ENCODE results near the gene CEP63. TPM values are rescaled to one million over a fixed set of nuclear protein-coding genes. Genes with fewer than 3 reads are reported as not detected.
"Not testable (repeated sequence)": the region's sequence is repeated elsewhere in the genome, so short reads cannot be mapped to it uniquely, and the experiment has no call there.

CEP63 gene
- polyA plus RNA-seq, 6 donors from 2014 or later, result 5.4 to 25.5 (median 17.7) TPM

DNA sequence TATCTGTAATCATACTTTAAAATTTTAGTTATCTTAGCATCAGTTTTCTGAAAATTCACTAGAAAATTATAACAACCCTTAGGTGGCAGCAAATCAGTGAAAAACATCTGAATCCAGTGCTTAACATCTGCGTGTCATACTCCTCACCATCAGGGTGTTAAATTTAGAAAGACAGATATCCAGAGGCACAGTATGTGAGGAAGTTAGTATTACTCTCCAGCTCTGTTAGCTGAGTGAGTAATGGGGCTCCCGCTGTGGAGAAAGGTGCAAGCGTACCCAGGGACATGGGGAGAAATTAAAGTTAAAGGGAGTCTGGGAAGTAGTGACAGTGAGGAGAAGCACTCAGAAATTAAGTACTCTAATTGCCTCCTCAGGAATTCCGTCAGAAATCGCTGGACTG is 50.9 kb downstream of the CEP63 start:
- peaks cover 15 to 21% of the 10 kb centered on the region in 2 donors for H3K36me3 Mint-ChIP-seq
- no peaks in the 10 kb centered on the region for H3K27me3 Mint-ChIP-seq
- DNase-seq, result no peak
- H3K4me1 Mint-ChIP-seq, result peaks cover 0 to 2% (median 0%) of the 10 kb centered on the region in 3 donors
- H3K27ac Mint-ChIP-seq, result no peak overlapping the region
- H3K4me3 Mint-ChIP-seq, result no peak overlapping the region
- H3K9me3 Mint-ChIP-seq, result no peaks in the 10 kb centered on the region
- ATAC-seq (ENCODE audit: low read depth in 2 of 2), result no peak

GRCh38 chr3:134542287-134542958 is 56.6 kb downstream of the CEP63 start:
- ATAC-seq (ENCODE audit: low read depth in 2 of 2) (no peak), DNase-seq (no peak)
- H3K9me3 Mint-ChIP-seq, result no peaks in the 10 kb centered on the region
- no peaks in the 10 kb centered on the region for H3K27me3 Mint-ChIP-seq
- H3K27ac Mint-ChIP-seq, result peak overlapping the region in 1 of 6 donors; percentile 72
- peaks cover 12 to 33% of the 10 kb centered on the region in 2 donors for H3K36me3 Mint-ChIP-seq
- peaks cover 0 to under 1% (median 0%) of the 10 kb centered on the region in 3 donors for H3K4me1 Mint-ChIP-seq
- no peak overlapping the region for H3K4me3 Mint-ChIP-seq

- peaks cover 13 to 30% of the 10 kb centered on the region in 2 donors for H3K36me3 Mint-ChIP-seq
Observed at GRCh38 chr3:134543113-134543512, 57.3 kb downstream of the CEP63 start.

DNA sequence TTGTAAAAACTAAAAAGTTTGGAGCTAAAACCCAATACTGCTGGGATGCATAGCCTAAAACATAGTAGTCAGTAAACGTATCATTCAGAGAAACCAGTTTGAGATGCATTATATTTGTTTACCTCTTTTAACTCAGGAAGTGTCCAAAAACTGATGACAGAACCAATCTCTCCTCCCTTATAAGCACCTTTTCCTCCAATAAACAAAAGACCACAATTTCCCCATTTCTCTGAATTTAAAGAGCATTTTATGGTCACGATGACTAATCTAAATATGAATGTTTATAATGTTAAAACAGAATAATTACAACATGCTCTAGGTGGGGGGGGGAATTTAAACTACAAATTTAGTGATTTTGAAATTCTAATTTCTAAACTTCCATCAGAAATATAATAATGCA is 58.5 kb downstream of the CEP63 start:
- Mint-ChIP-seq H3K27ac (no peak overlapping the region), H3K9me3 (no peaks in the 10 kb centered on the region), H3K4me3 (no peak overlapping the region), H3K36me3 (peaks cover 24 to 30% of the 10 kb centered on the region in 2 donors), H3K27me3 (no peaks in the 10 kb centered on the region), H3K4me1 (no peaks in the 10 kb centered on the region)
- ATAC-seq (ENCODE audit: low read depth in 2 of 2), result no peak
- no peak for DNase-seq

More at GRCh38 chr3:134543113-134543512, 57.3 kb downstream of the CEP63 start:
- no peak overlapping the region for H3K4me3 Mint-ChIP-seq
- H3K4me1 Mint-ChIP-seq, result no peaks in the 10 kb centered on the region
- H3K9me3 Mint-ChIP-seq, result no peaks in the 10 kb centered on the region
- DNase-seq (no peak), ATAC-seq (ENCODE audit: low read depth in 2 of 2) (no peak)
- H3K27ac Mint-ChIP-seq, result no peak overlapping the region
- no peaks in the 10 kb centered on the region for H3K27me3 Mint-ChIP-seq

GRCh38 chr3:134544783-134545182 is 58.9 kb downstream of the CEP63 start:
- not testable (repeated sequence) for H3K4me3 Mint-ChIP-seq; ATAC-seq (ENCODE audit: low read depth in 2 of 2); H3K9me3 Mint-ChIP-seq; H3K27me3 Mint-ChIP-seq; H3K4me1 Mint-ChIP-seq; DNase-seq
- H3K36me3 Mint-ChIP-seq, result peaks cover 28 to 34% of the 10 kb centered on the region in 2 donors
- peak overlapping the region in 1 of 6 donors; percentile 39 for H3K27ac Mint-ChIP-seq

DNA sequence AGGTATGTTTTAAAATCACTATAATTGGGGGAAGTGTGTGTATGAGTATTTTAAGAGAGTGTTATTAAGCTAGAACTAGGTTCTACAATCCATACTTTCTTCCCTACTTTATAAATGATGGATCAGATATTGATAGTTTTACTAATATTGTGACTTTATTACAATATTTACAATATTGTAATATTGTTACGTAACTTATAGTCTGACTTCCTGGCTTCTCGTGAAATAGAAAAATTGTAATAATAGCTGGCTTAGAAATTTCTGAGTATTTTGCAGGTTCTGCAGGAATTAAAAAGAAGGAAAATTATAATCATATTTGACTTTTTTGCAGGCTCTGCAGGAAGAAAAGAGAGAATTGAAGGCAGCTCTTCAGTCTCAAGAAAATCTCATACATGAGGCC is 60.0 kb downstream of the CEP63 start:
- Mint-ChIP-seq H3K27me3 (no peaks in the 10 kb centered on the region), H3K9me3 (peaks cover 0 to 2% (median 0%) of the 10 kb centered on the region in 7 donors), H3K36me3 (peaks cover 39 to 45% of the 10 kb centered on the region in 2 donors), H3K4me1 (no peaks in the 10 kb centered on the region), H3K27ac (no peak overlapping the region), H3K4me3 (no peak overlapping the region)
- ATAC-seq (ENCODE audit: low read depth in 2 of 2) (no peak), DNase-seq (no peak)

DNA sequence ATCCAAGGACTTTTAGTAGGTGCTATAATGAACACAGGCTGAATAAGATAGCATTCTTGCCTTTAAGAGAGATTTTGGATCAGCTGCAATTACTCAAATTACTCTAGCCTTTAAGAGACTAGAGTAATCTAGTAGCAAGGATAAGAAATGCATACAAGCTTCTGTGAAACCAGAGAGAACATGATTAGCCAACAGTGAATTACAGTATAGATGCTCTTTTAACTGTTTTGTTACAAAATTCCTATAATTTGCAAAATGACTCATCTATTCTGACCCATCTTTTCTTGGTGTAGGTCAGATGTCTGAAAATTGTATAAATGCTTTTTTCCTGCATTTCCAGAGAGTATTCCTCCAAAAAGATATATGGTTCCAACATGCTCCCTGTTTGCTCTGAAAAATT is 66.9 kb downstream of the CEP63 start:
- ATAC-seq (ENCODE audit: low read depth in 2 of 2) (no peak), DNase-seq (no peak)
- H3K27ac Mint-ChIP-seq, result no peak overlapping the region
- H3K4me3 Mint-ChIP-seq, result no peak overlapping the region
- peaks cover 36 to 45% of the 10 kb centered on the region in 2 donors for H3K36me3 Mint-ChIP-seq
- H3K4me1 Mint-ChIP-seq, result peaks cover 0 to 3% (median 0%) of the 10 kb centered on the region in 3 donors
- peaks cover 0 to 7% (median 0%) of the 10 kb centered on the region in 7 donors for H3K9me3 Mint-ChIP-seq
- no peaks in the 10 kb centered on the region for H3K27me3 Mint-ChIP-seq

DNA sequence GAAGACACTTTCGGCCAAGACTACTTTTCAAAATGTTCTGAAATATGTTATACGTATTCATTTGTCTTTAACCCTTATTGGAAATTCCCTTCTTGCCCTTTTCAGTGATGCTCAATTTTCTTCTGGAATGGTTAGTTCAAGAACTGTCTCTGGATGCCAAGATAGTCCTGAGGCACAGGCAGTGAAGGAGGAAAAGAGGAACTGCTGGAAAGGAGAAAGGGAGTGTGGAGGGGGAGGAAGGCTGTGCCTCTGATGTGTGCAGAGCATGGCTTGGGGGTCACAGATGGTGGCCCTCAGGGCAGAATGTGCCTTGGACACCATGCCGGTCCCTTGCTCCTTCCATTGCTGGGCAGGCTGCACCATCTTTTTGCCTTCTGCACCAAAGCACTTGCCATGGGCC is 73.7 kb downstream of the CEP63 start:
- no peak for ATAC-seq (ENCODE audit: low read depth in 2 of 2)
- Mint-ChIP-seq H3K27me3 (no peaks in the 10 kb centered on the region), H3K27ac (no peak overlapping the region), H3K9me3 (no peaks in the 10 kb centered on the region), H3K4me3 (no peak overlapping the region), H3K4me1 (peaks cover 0 to 5% (median 0%) of the 10 kb centered on the region in 3 donors), H3K36me3 (peaks cover 28 to 40% of the 10 kb centered on the region in 2 donors)
- no peak for DNase-seq

- H3K9me3 Mint-ChIP-seq, result no peaks in the 10 kb centered on the region
- no peak for ATAC-seq (ENCODE audit: low read depth in 2 of 2)
- no peak overlapping the region for H3K27ac Mint-ChIP-seq
- no peaks in the 10 kb centered on the region for H3K27me3 Mint-ChIP-seq
- peaks cover 0 to 5% (median 0%) of the 10 kb centered on the region in 3 donors for H3K4me1 Mint-ChIP-seq
- H3K36me3 Mint-ChIP-seq, result peaks cover 28 to 46% of the 10 kb centered on the region in 2 donors
- no peak for DNase-seq
- no peak overlapping the region for H3K4me3 Mint-ChIP-seq
Observed at GRCh38 chr3:134562055-134562454, 76.2 kb downstream of the CEP63 start.

DNA sequence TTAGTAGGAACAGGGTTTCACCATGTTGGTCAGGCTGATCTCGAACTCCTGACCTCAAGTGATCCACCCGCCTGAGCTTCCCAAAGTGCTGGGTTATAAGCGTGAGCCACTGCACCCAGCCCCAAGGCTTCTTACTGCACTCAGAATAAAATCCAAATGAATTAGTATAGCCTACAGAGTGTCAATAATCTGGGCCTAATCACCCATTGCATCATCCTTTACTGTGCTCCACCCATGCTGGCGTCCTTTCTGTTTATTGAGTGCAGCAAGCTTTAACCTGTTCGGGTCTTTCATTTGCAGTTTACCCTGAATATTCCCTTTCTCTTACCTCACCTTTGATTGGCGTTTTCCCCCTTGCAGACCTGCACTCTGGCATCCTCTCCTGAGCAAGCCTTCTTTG is 77.7 kb downstream of the CEP63 start:
- ATAC-seq (ENCODE audit: low read depth in 2 of 2), result no peak
- Mint-ChIP-seq H3K4me3 (no peak overlapping the region), H3K9me3 (peaks cover under 1 to 8% (median 2%) of the 10 kb centered on the region in 7 donors), H3K36me3 (peaks cover 30 to 41% of the 10 kb centered on the region in 2 donors), H3K27ac (no peak overlapping the region), H3K4me1 (no peaks in the 10 kb centered on the region), H3K27me3 (no peaks in the 10 kb centered on the region)
- no peak for DNase-seq

DNA sequence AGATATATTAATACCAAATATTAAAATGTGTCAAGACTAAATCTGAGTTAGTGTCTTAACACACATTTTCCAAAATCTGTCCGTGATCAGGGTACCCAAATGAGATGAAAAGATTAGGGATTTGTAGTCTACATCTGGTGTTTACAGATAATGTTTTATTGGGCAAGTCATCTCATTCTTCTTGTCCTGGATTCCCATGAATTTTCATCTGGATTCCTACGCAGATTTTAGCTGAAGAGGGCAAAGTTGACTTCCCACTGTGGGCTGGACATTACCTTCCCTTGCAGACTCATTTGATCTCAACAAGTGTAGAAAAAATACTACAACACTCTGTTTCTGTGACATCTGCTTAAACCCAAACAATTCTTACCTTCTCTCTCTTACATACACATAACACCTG is 79.1 kb downstream of the CEP63 start:
- Mint-ChIP-seq H3K4me1 (no peaks in the 10 kb centered on the region), H3K9me3 (peaks cover 6 to 22% (median 11%) of the 10 kb centered on the region in 7 donors), H3K27ac (no peak overlapping the region), H3K36me3 (peaks cover 39 to 42% of the 10 kb centered on the region in 2 donors), H3K27me3 (no peaks in the 10 kb centered on the region), H3K4me3 (no peak overlapping the region)
- DNase-seq (no peak), ATAC-seq (ENCODE audit: low read depth in 2 of 2) (no peak)

- DNase-seq, result no peak
- no peaks in the 10 kb centered on the region for H3K4me1 Mint-ChIP-seq
- no peak overlapping the region for H3K4me3 Mint-ChIP-seq
- H3K9me3 Mint-ChIP-seq, result peaks cover 14 to 48% (median 30%) of the 10 kb centered on the region in 7 donors
- ATAC-seq (ENCODE audit: low read depth in 2 of 2), result no peak
- no peak overlapping the region for H3K27ac Mint-ChIP-seq
- peaks cover 39 to 40% of the 10 kb centered on the region in 2 donors for H3K36me3 Mint-ChIP-seq
- H3K27me3 Mint-ChIP-seq, result no peaks in the 10 kb centered on the region
Observed at GRCh38 chr3:134567605-134568004, 81.7 kb downstream of the CEP63 start.

GRCh38 chr3:134568790-134569189 is 82.9 kb downstream of the CEP63 start:
- Mint-ChIP-seq H3K9me3 (peaks cover 15 to 60% (median 38%) of the 10 kb centered on the region in 7 donors), H3K27ac (no peak overlapping the region), H3K27me3 (no peaks in the 10 kb centered on the region), H3K4me1 (no peaks in the 10 kb centered on the region), H3K36me3 (peaks cover 28 to 31% of the 10 kb centered on the region in 2 donors), H3K4me3 (no peak overlapping the region)
- DNase-seq (no peak), ATAC-seq (ENCODE audit: low read depth in 2 of 2) (no peak)

DNA sequence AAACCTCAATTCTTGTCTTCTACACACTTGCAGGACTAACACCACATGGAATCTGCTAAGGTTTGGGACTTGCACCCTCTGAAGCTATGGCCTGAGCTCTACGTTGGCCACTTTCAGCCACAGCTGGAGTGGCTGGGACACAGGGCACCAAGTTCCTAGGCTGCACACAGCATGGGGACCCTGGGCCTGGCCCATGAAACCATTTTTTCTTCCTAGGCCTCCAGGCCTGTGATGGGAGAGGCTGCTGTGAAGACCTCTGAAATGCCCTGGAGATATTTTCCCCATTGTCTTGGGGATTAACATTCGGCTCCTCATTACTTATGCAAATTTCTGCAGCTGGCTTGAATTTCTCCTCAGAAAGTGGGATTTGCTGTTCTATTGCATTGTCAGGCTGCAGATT is 84.0 kb downstream of the CEP63 start:
- peaks cover 18 to 64% (median 41%) of the 10 kb centered on the region in 7 donors for H3K9me3 Mint-ChIP-seq
- peaks cover 22 to 29% of the 10 kb centered on the region in 2 donors for H3K36me3 Mint-ChIP-seq
- not testable (repeated sequence) for DNase-seq; ATAC-seq (ENCODE audit: low read depth in 2 of 2); H3K4me3 Mint-ChIP-seq; H3K27me3 Mint-ChIP-seq; H3K4me1 Mint-ChIP-seq; H3K27ac Mint-ChIP-seq
